NCI-H748 treated with DMSO at 0.1 percent for 48 hours (cell line): ENCODE measurements around the gene XIST.
"Not testable (repeated sequence)": the region's sequence is repeated elsewhere in the genome, so short reads cannot be mapped to it uniquely, and the experiment has no call there.

Experiments used
- DNase-seq: peaks from one replicate; lab custom pipeline; 2025; lab: John Stamatoyannopoulos, UW

Gene XIST

DNA sequence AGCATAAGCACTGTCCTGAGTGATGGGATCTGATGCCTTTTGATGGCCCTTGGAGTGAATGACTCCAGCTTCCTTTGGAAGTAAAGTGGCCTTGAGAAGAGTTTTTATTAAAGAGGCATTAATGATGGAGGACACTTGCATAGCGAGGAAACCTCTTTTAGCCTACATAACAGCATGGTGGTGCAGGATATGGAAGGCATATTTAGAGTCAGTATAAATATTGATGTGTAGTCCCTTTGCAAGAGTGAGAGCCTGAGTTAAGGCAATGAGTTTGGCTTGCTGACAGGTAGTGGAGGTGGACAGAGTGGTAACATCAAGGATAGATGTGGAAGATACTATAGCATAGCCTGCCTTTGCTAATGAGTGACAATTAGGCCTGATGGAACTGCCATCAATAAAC, 48.4 kb downstream of the XIST start:
- not testable (repeated sequence) for DNase-seq

- DNase-seq, result no peak
Observed at GRCh38 chrX:73799888-73800287, 52.6 kb downstream of the XIST start.

DNA sequence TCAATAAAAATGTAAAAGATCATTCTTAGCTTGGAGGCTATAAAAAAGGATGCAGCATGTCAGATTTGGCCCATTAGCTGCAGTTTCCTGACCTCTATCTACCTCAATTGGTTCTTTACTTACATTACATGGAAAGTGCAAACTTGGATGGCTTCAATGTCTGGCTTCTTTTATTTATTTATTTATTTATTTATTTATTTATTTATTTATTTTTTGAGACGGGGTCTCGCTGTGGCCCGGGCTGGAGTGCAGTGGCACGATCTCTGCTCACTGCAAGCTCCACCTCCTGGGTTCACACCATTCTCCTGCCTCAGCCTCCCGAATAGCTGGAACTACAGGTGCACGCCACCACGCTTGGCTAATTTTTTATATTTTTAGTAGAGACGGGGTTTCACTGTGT, 60.0 kb downstream of the XIST start:
- not testable (repeated sequence) for DNase-seq

GRCh38 chrX:73785493-73785892, 67.0 kb downstream of the XIST start:
- no peak for DNase-seq
